Testis (tissue), 5 donors: ENCODE data around the gene SLC35G2. TPM values are rescaled to one million over a fixed set of nuclear protein-coding genes. Genes with fewer than 3 reads are reported as not detected.
A peak's percentile ranks its signal among the peaks of the same experiment; 100 is the strongest.

Source experiments
- DNase-seq: peaks from one replicate; pipeline ENCODE4 v3.0.0-alpha.2; 2019
- H3K27ac ChIP-seq, 2 donors: fragments of 200-600 bp; sonication (generic); one replicate each; pipeline ENCODE4 v1.5.1; 2019
- H3K27me3 ChIP-seq: fragments of 200-600 bp; sonication (generic); one replicate; pipeline ENCODE4 v1.5.1; 2019
- H3K36me3 ChIP-seq: fragments of 200-600 bp; sonication (generic); one replicate; pipeline ENCODE4 v1.5.1; 2017; ENCODE audit warnings: low read depth; ENCODE audit errors: missing control alignments
- H3K4me1 ChIP-seq: fragments of 200-600 bp; sonication (generic); one replicate; pipeline ENCODE4 v1.5.1; 2019
- H3K4me3 ChIP-seq, 2 donors: fragments of 200-600 bp; sonication (generic); one replicate each; pipeline ENCODE4 v1.5.1; 2017 to 2019
- H3K9me3 ChIP-seq: fragments of 200-600 bp; sonication (generic); one replicate; pipeline ENCODE4 v1.5.1; 2017
- CTCF ChIP-seq, 3 experiments: fragments of 450-650 bp in 2 of 3; fragments of 200-600 bp in 1 of 3; sonication (generic) in 1 of 3; IDR thresholded peaks; one replicate each; pipeline ENCODE4 v1.5.1; 2016 to 2019; ENCODE audit warnings: antibody characterized with exemption in 3 of 3, mild to moderate bottlenecking in 2 of 3, moderate library complexity in 1 of 3
- POLR2A ChIP-seq: fragments of 450-650 bp; IDR thresholded peaks from one replicate; pipeline ENCODE4 v1.6.1; 2017; ENCODE audit warnings: antibody characterized with exemption, mild to moderate bottlenecking, moderate library complexity
- WGBS, 2 donors: methylation state at CpG; one replicate each; pipeline ENCODE4 v1.1.5; 2018; 5-methylcytosine and 5-hydroxymethylcytosine counted together
- intact Hi-C: fragments of 100-400 bp; cut with DNase I; formaldehyde crosslinking; loops from one replicate; pipeline ENCODE4 v1.15.1; 2023; ENCODE audit warnings: low total_unique reads
- long read RNA-seq, 2 donors: transcript quantifications; one replicate each; lab custom pipeline, GENCODE V29; 2026
- polyA plus RNA-seq: library from polyadenylated mRNA; stranded (reverse); fragments of 350-450 nt; fragmentation: Illumina TruSeq; extraction: RNeasy Lipid Tissue Mini Kit (QIAGEN cat#74804); gene quantifications from one replicate; pipeline ENCODE4 v1.2.3, GENCODE V29; 2014; ENCODE audit warnings: low read depth, low replicate concordance; ENCODE audit not compliant: insufficient read depth
- total RNA-seq, 2 donors: library from RNA; depleted of rRNA; stranded (reverse); fragments of >200 nt; gene quantifications; one replicate each; pipeline ENCODE4 v1.2.3, GENCODE V29; 2016

Gene SLC35G2
- 10 to 100 TPM; 21.1 to 22.1 TPM for total RNA-seq
- 22.4 TPM for polyA plus RNA-seq
- long read RNA-seq, donor 1, partial matches to known transcripts = 10 of 11 reads
- long read RNA-seq, donor 1, other reads (novel, unspliced or antisense) = 0 of 11 reads
- long read RNA-seq, donor 2, partial matches to known transcripts = 0 of 3 reads
- long read RNA-seq, donor 2, other reads (novel, unspliced or antisense) = 0 of 3 reads

DNA sequence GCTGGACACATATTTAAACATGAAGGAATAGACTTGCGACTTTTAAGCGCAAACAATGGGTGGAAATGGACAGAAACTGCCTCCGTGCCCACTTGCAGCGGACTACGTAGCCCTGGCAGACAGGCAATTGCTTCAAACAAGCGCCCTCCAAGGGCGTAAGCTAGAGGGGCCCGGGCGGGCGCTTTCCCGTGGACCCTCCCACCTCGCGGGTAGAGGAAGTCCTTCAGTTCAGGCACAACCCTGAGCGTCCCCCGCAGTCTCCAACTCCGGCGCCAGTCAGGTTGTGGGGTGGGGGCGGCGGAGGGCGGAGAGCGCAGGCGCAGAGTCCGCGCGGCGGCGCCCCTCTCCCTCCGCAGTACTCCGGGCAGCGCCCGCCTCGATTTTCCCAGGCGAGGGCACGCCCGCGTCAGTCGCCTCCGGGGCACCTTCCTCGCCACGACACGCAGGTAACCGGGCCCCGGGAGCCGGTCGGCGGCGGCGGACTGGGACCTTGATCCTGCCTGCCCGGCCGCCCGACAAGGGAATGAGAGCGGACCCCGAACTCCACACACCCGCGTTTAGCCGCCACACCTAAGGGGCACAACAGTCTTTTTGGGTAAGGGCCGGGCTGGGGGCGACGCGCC is at the start of gene SLC35G2:
SLC35G2 (plus strand) TSS at position 358 of the 623 bp plus-strand sequence. CDS start 35,335 bp downstream, outside the sequence.
- peak; percentile 84 for DNase-seq
- H3K4me1 ChIP-seq = peaks cover 4% of the 10 kb centered on the region
- H3K27ac ChIP-seq = peak within 1 kb of the TSS; percentile 89 to 90
- H3K9me3 ChIP-seq = no peaks in the 10 kb centered on the region
- intact Hi-C loops = no loop called here
- 1% methylated on average over 17 to 41 of the region's 60 CpGs for WGBS, 2 donors
- peak within 1 kb of the TSS; percentile 82 to 83 for H3K4me3 ChIP-seq
- TF ChIP-seq CTCF (IDR thresholded peaks at IDR 0.05) (no peak), POLR2A (no peak)
- no peaks in the 10 kb centered on the region for H3K27me3 ChIP-seq
- no peaks in the 10 kb centered on the region for H3K36me3 ChIP-seq

GRCh38 chr3:136772709-136773108 is 46.2 kb upstream of the SLC35G2 start:
- Histone ChIP-seq H3K27me3 (no peaks in the 10 kb centered on the region), H3K4me3 (no peak overlapping the region), H3K36me3 (no peaks in the 10 kb centered on the region), H3K9me3 (no peaks in the 10 kb centered on the region), H3K4me1 (no peaks in the 10 kb centered on the region), H3K27ac (no peak overlapping the region)
- no peak for DNase-seq
- intact Hi-C loops = no loop called here
- TF ChIP-seq CTCF (IDR thresholded peaks at IDR 0.05) (no peak), POLR2A (no peak)
- 85 to 89% methylated on average over 1 of the region's 1 CpG for WGBS, 2 donors

DNA sequence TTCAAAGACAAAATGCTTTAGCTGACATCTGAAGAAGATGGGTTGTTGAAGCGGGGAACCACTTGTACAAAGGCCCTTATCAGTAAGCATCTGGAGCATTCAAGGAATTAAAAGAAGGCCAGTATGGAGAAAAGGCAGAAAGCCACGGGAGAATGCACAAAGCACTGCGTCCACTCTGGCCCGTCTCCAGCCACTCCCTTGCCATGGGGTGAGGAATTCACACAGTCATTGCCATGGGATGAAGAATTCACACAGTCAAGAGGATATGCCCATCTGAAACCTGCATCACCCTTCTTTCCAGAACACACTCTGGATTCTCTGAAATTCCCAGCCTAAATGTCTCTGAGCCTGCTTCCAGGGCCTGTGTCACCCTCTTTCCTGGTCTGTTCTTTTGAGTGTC is 40.1 kb upstream of the SLC35G2 start:
- no peak for DNase-seq
- TF ChIP-seq CTCF (IDR thresholded peaks at IDR 0.05) (no peak), POLR2A (no peak)
- Histone ChIP-seq H3K27me3 (no peaks in the 10 kb centered on the region), H3K9me3 (no peaks in the 10 kb centered on the region), H3K4me1 (no peaks in the 10 kb centered on the region), H3K36me3 (no peaks in the 10 kb centered on the region), H3K27ac (no peak overlapping the region), H3K4me3 (no peak overlapping the region)
- intact Hi-C loops = no loop called here
- 56 to 66% methylated on average over 4 of the region's 4 CpGs for WGBS, 2 donors

DNA sequence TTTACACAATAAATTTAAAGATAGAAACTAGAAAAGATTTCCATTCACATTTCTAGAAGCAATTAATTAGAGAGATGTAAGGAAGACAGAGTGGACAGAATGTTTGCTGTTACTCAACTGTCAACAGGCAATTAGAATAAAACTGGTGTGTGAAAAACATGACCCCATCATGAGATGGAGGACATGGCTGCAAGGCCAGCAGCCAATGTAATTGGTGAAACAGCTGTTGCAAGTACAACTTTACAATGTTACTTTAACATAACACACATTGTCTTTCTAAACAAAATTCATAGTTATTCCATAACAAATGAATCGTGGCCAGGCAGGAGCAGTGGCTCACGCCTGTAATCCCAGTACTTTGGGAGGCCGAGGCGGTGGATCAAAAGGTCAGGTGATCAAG is 38.2 kb upstream of the SLC35G2 start:
- Histone ChIP-seq H3K36me3 (no peaks in the 10 kb centered on the region), H3K9me3 (no peaks in the 10 kb centered on the region), H3K27ac (no peak overlapping the region), H3K27me3 (no peaks in the 10 kb centered on the region), H3K4me3 (no peak overlapping the region), H3K4me1 (no peaks in the 10 kb centered on the region)
- WGBS, 2 donors = 69 to 80% methylated on average over 4 of the region's 4 CpGs
- no peak for TF ChIP-seq CTCF (IDR thresholded peaks at IDR 0.05)
- TF ChIP-seq POLR2A = no peak
- intact Hi-C loops = no loop called here
- no peak for DNase-seq

DNA sequence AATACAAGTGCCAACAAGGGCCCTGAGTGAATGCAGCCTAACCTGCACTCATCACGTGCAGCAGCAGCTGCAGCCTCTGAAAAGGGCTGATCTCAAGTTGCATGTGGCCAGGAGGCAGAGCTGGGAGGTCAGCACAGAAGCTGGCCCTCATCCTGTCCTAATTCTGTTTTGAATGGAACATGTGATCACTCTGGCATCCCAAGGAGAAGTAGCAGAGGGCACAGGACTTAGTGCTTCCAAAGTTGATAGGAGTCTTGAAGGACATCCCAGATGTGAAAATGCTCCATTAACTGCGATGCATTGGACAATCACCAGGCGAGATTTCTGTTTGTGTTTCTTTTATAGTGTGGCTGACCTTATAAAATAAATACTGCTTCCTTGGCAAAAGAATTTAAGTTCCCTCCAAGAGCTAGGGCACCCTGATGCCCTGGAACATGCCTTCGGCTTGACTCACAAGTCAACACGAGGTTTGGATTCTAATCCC is 35.2 kb upstream of the SLC35G2 start:
- TF ChIP-seq POLR2A = no peak
- TF ChIP-seq CTCF (IDR thresholded peaks at IDR 0.05) = no peak
- no peak for DNase-seq
- no peaks in the 10 kb centered on the region for H3K36me3 ChIP-seq
- H3K27me3 ChIP-seq = no peaks in the 10 kb centered on the region
- peaks cover 12% of the 10 kb centered on the region for H3K4me1 ChIP-seq
- intact Hi-C loops = no loop called here
- WGBS, 2 donors = 78 to 80% methylated on average over 5 of the region's 5 CpGs
- H3K4me3 ChIP-seq = no peak overlapping the region
- no peaks in the 10 kb centered on the region for H3K9me3 ChIP-seq
- H3K27ac ChIP-seq = no peak overlapping the region
